NCI-H2029 (cell line): ENCODE data around the gene DCBLD2.

Source experiments
- DNase-seq: peaks from one replicate; lab custom pipeline; 2025; lab: John Stamatoyannopoulos, UW

DCBLD2 gene

GRCh38 chr3:98901392-98902350 lies at the start of gene DCBLD2:
DCBLD2 (minus strand) TSS chr3:98901695; CDS start chr3:98901326, 369 bp downstream.
- peak; percentile 84 for DNase-seq

- no peak for DNase-seq
Observed at GRCh38 chr3:98945666-98946065, 44.2 kb upstream of the DCBLD2 start.

GRCh38 chr3:98945101-98945524 lies 43.6 kb upstream of the DCBLD2 start:
- DNase-seq: no peak

GRCh38 chr3:98930413-98930812 lies 28.9 kb upstream of the DCBLD2 start:
- no peak for DNase-seq

GRCh38 chr3:98921957-98922356 lies 20.5 kb upstream of the DCBLD2 start:
- DNase-seq: no peak

GRCh38 chr3:98920166-98920565 lies 18.7 kb upstream of the DCBLD2 start:
- no peak for DNase-seq

GRCh38 chr3:98918586-98918985 lies 17.1 kb upstream of the DCBLD2 start:
- DNase-seq: no peak

- DNase-seq: no peak
Observed at GRCh38 chr3:98917608-98918007, 16.1 kb upstream of the DCBLD2 start.

GRCh38 chr3:98914210-98915080 lies 12.9 kb upstream of the DCBLD2 start:
- DNase-seq: no peak

GRCh38 chr3:98912448-98912847 lies 11.0 kb upstream of the DCBLD2 start:
- no peak for DNase-seq

- no peak for DNase-seq
Observed at GRCh38 chr3:98906230-98906629, 4.7 kb upstream of the DCBLD2 start.

- DNase-seq: no peak
Observed at GRCh38 chr3:98903705-98904481, 2.4 kb upstream of the DCBLD2 start.

- DNase-seq: no peak
Observed at GRCh38 chr3:98903099-98903498, 1.6 kb upstream of the DCBLD2 start.

- no peak for DNase-seq
Observed at GRCh38 chr3:98902351-98902740, 851 bp upstream of the DCBLD2 start.

- DNase-seq: no peak
Observed at GRCh38 chr3:98901119-98901391, 440 bp downstream of the DCBLD2 start.

- no peak for DNase-seq
Observed at GRCh38 chr3:98900265-98901118, 1.0 kb downstream of the DCBLD2 start.

GRCh38 chr3:98897701-98898100 lies 3.8 kb downstream of the DCBLD2 start:
- DNase-seq: no peak

- DNase-seq: no peak
Observed at GRCh38 chr3:98894791-98895576, 6.5 kb downstream of the DCBLD2 start.

- no peak for DNase-seq
Observed at GRCh38 chr3:98893740-98894139, 7.8 kb downstream of the DCBLD2 start.

- DNase-seq: no peak
Observed at GRCh38 chr3:98892263-98892662, 9.2 kb downstream of the DCBLD2 start.
